ENCODE measurements around the gene KNDC1. TPM values are rescaled to one million over a fixed set of nuclear protein-coding genes. Genes with fewer than 3 reads are reported as not detected.

Gene KNDC1
- total RNA-seq, 2 donors from 2014 or later: 0.06 to 0.20 TPM

DNA sequence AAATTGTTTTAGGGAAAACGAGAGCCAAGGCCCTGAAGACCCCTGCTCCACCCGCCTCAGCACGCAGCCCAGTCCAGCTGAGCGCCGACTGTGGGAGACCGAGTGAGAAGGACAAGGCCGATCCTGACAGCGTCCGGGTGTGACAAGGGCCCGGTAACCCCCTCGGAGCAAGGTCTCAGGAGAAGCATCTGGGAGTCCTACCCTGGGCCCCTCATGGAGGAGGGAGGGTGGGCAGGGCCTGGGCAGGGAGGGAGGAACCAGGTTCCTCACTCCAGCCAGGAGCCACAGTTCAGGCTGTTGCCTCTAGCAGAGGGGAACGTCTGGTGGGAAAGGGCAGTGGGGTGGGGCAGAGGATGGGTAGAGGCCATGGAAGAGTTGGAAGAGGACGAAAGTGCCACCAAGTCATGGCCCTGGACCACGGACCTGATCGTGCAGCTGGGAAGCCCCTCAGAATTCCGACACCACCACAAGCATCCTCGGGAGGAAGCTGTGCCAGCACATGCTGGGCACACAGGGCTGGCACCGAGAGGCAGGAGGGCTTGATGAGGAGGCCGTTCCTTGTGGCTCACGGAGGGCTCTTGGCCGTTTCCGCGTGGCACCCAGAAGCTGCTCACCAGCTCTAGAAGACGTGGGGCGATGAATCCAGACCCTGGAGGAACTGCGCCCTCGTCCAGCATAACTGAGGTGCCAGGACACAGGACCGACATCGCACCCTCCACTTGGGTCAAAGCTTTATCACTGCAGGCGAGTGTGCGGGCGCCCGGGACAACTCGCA, 2.2 kb upstream of the KNDC1 start:
- intact Hi-C loops (cut with DNase I, micrococcal nuclease): no loop called here
- ATAC-seq: no peak
- DNase-seq: peak in 1 of 2 donors; percentile 22

DNA sequence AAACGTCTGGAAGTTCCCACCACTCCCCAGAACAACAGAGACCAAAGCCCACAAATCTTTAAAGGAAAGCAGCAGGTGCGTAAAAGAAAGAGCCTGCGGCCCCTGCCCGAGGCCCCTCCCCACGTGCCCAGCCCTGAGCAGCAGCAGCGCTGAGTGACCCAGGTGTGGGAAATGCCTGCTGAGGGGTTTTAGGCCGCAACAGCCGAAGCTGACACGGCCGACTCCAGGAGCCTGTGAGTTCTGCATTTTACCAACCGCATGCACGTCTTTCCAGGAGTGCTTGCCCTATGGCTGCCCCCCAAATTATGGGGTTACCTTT, 1.6 kb upstream of the KNDC1 start:
- no peak for DNase-seq
- intact Hi-C loops (cut with DNase I, micrococcal nuclease): no loop called here
- ATAC-seq: no peak

GRCh38 chr10:133158756-133159610, 1.0 kb upstream of the KNDC1 start:
- intact Hi-C loops (cut with DNase I, micrococcal nuclease): no loop called here
- DNase-seq (no peak), ATAC-seq (peak; percentile 44)

DNA sequence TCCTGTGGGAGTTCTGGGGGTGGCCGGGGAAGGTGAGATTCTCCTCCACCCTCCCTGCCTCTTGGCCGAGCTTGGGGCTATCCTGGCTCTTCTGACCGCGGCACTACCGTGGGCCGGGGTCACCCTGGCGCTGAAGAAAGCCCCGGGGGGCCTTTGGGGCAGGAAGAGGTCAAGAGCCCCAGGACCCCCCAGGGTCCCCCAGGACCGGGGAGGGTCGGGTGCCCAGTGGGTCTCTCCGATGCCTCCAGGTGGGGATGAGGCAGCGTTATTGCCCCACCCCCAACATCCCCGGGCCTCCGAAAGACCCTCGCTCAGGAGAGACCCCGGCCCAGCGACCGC, 439 bp upstream of the KNDC1 start:
- intact Hi-C loops (cut with DNase I, micrococcal nuclease): no loop called here
- DNase-seq (no peak), ATAC-seq (no peak)

DNA sequence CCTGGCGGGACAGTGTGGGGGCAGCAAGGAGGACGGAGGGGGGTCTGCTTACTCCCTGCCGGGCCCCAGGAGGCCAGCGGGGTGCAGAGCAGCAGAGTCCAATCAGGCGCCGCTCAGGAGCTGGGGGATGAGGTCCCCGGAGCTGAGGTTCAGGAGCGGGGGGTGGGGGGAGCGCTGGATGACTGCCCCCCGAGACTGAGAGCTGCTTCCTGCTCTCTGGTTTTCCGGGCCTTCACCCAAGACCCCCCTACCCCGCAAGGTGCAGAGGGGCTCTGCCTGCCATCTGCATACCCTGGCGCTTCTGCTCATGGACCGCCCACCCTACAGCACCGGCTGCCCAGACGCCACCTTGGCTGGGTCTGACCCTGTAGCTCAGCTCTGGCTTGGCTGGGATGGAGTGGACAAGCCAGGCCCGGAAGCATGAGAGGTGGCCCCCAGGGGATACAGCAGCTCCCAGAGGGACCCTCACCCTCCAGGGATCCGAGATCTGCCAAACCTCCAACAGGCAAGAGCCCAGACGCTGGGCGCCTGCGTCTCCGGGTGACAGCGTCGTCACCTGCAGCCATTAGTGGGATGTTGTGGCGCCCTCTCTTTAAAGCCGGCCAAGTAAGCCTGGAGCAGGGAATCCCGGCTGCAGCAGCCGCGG, 930 bp downstream of the KNDC1 start:
- ATAC-seq (no peak), DNase-seq (peak in 1 of 2 donors; percentile 23)
- intact Hi-C loops (cut with DNase I, micrococcal nuclease): no loop called here

DNA sequence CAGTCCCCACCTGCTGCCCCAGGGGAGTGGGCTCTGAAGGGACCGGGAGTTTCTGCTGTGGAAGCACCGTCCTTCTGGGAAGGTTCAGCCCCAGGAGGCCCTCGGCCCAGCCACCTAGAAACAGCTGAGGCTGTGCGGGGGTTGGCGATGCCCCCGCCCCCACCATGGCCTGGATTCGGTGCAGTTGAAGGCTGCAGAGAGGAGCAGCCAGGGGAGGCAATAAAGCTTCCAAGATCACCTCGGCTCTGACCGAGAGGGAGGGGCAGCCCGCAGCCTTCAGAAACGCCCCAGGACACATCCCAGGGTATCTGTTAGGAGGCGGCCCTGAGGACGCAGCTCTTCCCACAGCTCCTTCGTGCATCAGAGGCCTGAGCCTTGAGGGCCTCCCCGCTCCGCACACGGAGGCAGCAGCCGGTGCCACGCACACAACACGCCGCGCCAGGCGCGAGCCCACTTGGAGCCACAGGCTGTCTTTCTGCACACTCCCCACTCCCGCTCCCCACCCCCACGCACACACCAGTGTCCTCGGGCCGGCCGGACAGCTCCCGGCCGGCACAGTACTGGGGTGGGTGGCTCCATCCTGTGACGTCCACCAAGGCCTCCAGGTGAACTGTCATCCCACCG, 1.6 kb downstream of the KNDC1 start:
- intact Hi-C loops (cut with DNase I, micrococcal nuclease): no loop called here
- DNase-seq (peak in 1 of 2 donors; percentile 14), ATAC-seq (no peak)

- ATAC-seq (no peak), DNase-seq (peak in 1 of 2 donors; percentile 16)
- intact Hi-C loops (cut with DNase I, micrococcal nuclease): no loop called here
These were observed 2.3 kb downstream of the KNDC1 start for GRCh38 chr10:133162178-133162909.

DNA sequence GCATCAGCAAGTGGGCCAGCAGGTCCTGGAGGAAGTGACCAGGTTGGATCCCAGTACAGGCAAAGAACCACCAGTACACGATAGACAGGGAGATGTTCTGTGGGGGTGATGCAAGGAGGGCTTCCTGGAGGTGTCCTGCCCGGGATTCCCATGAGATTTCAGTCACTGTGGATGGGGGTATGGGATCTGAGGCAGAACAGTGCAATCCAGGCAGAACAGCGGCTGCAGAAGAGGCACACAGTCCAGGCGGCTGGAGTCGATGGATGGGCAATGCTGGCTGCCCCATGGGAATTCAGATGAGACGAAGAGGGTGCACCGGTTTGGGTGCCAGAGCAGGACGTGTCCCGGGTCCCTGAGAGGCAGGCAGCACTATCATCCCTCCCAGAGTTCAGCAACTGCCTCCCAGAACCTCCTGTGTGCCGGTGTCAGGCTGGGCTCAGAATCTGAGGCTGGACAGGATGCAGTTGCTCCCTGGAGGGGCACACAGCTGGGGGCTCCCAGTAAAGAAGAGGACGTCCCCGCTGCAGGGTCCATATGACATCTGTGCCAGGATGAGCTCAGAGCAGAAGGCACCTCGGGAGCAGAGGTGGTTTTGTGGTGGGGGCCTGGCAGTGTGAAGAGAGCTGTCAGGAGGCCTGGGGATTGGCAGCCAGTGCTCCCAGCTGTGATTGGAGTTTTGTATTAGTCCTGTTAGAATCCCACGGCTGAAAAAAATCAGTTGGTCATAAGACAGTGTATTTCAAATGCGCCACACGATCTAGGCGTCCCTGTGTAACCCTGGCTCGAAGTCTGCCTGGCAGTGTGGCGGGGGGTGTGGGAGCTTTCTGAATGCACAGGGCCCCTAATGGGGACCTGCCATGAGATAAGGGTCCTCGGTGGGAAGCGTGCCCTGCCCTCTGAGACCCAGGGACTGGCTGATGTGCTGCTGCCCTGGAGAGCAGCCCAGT, 3.2 kb downstream of the KNDC1 start:
- DNase-seq: peak in 1 of 2 donors; percentile 18
- no peak for ATAC-seq
- intact Hi-C loops (cut with DNase I, micrococcal nuclease): no loop called here

- DNase-seq: peak in 1 of 2 donors; percentile 6
- ATAC-seq: no peak
- intact Hi-C loops (cut with DNase I, micrococcal nuclease): no loop called here
These were observed 4.1 kb downstream of the KNDC1 start for GRCh38 chr10:133163889-133164815.

DNA sequence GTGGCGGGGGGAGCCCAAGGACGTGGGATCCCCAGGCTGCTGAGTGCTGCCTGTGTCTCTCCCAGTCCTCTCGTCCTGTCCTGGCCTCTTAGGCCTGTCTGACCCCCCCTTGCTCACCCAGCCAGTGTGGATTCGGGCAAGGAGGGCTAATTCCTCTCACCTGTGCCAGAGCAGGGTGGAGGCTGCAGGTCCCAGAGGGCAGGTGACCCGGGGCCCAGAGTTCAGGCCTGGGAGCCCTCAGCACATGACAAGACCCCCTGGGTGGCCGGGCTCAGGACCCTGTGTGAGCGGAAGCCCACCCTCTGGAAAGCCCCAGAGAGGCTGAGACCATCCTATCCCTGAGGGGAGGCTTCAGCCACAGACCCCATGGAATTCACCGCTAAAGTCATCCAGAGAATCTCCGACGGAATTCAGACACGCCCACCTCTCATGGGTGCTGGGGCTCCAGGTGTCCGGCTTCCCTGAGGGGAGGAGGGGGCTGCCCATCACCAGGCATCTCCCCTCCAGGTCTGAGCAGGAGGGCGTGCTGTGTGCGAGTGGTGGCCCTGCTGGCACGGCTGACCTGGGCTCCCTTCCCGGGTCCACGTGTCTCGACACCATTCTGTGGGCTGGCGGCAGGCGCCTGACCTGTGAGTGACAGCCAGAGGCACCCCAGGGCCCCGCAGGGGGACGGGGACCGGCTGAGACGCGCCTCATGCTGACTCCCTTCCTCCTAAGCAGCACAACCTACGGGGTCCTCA, 5.0 kb downstream of the KNDC1 start:
- ATAC-seq (no peak), DNase-seq (peak in 1 of 2 donors; percentile 17)
- intact Hi-C loops (cut with DNase I, micrococcal nuclease): no loop called here

DNA sequence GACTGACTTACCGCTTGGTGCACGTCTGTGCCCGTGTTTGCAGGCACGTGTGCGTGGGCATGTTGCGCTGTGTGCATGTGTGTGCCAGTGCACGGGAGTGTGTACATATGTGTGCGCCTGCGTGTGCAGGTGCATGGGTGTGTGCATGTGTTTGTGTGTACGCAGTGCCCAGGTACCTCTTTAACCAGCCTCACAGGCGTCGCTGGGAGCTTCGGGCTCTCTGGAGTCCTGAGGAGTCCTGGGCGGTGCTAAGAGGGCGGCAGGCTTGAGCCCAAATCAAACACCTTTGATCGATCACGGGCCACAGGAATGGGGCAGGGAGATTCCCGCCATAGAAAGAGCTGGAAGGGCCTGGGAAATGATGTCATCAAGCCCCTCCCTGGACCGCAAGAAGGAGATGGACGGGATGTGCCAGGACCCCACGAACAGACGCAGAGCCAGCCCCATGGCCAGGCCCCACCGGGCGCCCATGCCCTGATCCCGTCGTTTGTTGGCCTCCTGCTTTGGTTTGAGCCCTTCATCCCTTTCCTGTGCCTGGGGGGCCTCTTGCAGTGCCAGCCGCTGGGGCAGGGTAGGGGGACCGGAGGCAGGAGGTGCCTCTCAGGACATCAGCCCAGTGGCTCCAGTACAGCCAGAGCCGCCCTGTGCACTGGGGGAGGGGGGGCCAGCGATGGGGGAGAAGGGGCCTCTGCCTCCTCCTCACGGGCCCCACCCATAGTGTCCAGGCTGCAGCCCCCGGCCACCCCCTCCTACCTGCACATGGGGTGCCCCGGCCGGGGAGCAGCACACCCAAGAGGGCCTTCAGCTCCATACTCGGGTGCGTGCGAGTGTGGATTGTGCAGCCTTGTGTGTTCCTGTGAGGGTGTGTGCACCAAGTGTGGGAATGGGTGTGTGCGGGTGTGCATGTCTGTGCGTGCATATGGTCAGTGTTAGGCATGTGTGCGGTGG, 5.8 kb downstream of the KNDC1 start:
- DNase-seq: peak in 1 of 2 donors; percentile 8

DNA sequence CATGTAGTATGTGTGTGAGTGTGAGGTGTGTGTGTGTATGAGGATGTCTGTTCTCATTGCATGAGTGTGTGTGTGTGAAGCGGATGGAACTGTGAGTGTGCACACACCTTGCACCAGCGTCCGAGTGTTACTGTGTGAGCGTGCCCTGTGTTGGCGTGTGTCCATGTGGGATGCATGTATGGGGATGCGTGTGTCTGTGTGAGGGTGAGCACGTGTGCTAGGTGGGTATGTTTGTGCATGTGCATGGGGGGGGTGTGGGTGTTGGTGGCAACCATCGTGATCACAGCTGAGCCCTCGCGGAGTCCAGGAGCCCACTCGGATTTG, 6.4 kb downstream of the KNDC1 start:
- no peak for ATAC-seq
- DNase-seq: no peak
- intact Hi-C loops (cut with DNase I, micrococcal nuclease): no loop called here

More for the DNA sequence above, 5.8 kb downstream of the KNDC1 start:
- ATAC-seq: no peak
- intact Hi-C loops (cut with DNase I, micrococcal nuclease): no loop called here

GRCh38 chr10:133166828-133167692, 7.0 kb downstream of the KNDC1 start:
- peak in 1 of 2 donors; percentile 18 for DNase-seq
- ATAC-seq: no peak
- intact Hi-C loops (cut with DNase I, micrococcal nuclease): no loop called here

Measured in left colon (tissue), 2 donors.